K562 (cell line): Measurements from ENCODE around the gene DHRS13. TPM values are rescaled to one million over a fixed set of nuclear protein-coding genes. Genes with fewer than 3 reads are reported as not detected.
A peak's percentile ranks its signal among the peaks of the same experiment; 100 is the strongest.

Experiments
- ATAC-seq: fragments of 200-7000 bp; cut with Tn5 transposase; 3 replicates; pipeline ENCODE4 v1.9.1; 2020; ENCODE audit warnings: moderate library complexity
- BruUV-seq: library from RNA; stranded (reverse); fragments of 400-500 nt; replicated peaks from 2 replicates; lab custom pipeline; 2021; lab: Mats Ljungman, UMichigan
- CTCF ChIA-PET: fragments of 300-600 bp; formaldehyde crosslinking; extraction: SDS; loops from one replicate; lab custom pipeline; 2021; ENCODE audit warnings: low intra/inter-chr PET ratio; lab: Yijun Ruan, JAX
- POLR2A ChIA-PET: fragments of 300-600, 350-650 bp; sonication (Branson Sonifier 250); formaldehyde crosslinking; extraction: SDS; loops from one replicate; lab custom pipeline; 2021; ENCODE audit warnings: antibody characterized with exemption, inconsistent platforms; lab: Yijun Ruan, JAX
- DNase-seq, 4 experiments: peaks; one replicate each; pipeline versions ENCODE4 v3.0.0 to v3.0.0-alpha.2; 2011 to 2018; ENCODE audit warnings: low spot score in 3 of 4, mixed read lengths in 3 of 4; ENCODE audit errors: extremely low read depth in 1 of 4
- FAIRE-seq: peaks from 2 replicates; lab custom pipeline; 2011; peaks lifted over from hg19 to GRCh38; lab: Jason Lieb, UNC
- H2AFZ ChIP-seq: 2 replicates; pipeline ENCODE4 v1.6.0; 2011; ENCODE audit warnings: low read depth, low read length, control low read depth, inconsistent platforms
- H3K27ac ChIP-seq: fragments of 200-600 bp; 3 replicates; pipeline ENCODE4 v1.8.0; 2011; ENCODE audit warnings: low read depth, mild to moderate bottlenecking, control low read depth, inconsistent platforms, low read length, moderate library complexity, mixed read lengths; ENCODE audit errors: extremely low read depth
- H3K27me3 ChIP-seq, 2 experiments: fragments of 300-600 bp in 1 of 2; 2 replicates in 1 of 2; 3 replicates in 1 of 2; pipeline versions ENCODE4 v1.6.0 to v1.8.0; 2011; ENCODE audit warnings: inconsistent platforms in 2 of 2, low read length in 2 of 2, mild to moderate bottlenecking in 1 of 2, mixed read lengths in 1 of 2, moderate library complexity in 1 of 2; ENCODE audit not compliant: control insufficient read depth in 2 of 2, insufficient read depth in 2 of 2
- H3K36me3 ChIP-seq: fragments of 300-600 bp; 3 replicates; pipeline ENCODE4 v1.8.0; 2011; ENCODE audit warnings: mild to moderate bottlenecking, low read length, inconsistent platforms; ENCODE audit not compliant: control insufficient read depth, insufficient read depth
- H3K4me1 ChIP-seq, 2 experiments: fragments of 200-600 bp in 1 of 2; replicated peaks in 1 of 2; 2 replicates in 1 of 2; 3 replicates in 1 of 2; pipeline versions ENCODE4 v1.5.1 to v1.8.0; 2011; ENCODE audit warnings: inconsistent platforms in 2 of 2, low read length in 2 of 2, mild to moderate bottlenecking in 1 of 2, mixed read lengths in 1 of 2, moderate library complexity in 1 of 2; ENCODE audit not compliant: control insufficient read depth in 2 of 2, insufficient read depth in 2 of 2
- H3K4me2 ChIP-seq: 2 replicates; pipeline ENCODE4 v1.6.1; 2011; ENCODE audit warnings: low read length, control low read depth, inconsistent platforms, mixed read lengths; ENCODE audit not compliant: insufficient read depth
- H3K4me3 ChIP-seq: fragments of 200-600 bp; sonication (generic), shearing (Covaris generic); 2 replicates; pipeline ENCODE4 v1.5.1; 2016; ENCODE audit warnings: control low read depth, inconsistent platforms
- H3K79me2 ChIP-seq: fragments of 200-600 bp; 3 replicates; pipeline ENCODE4 v1.8.0; 2011; ENCODE audit warnings: low read length, inconsistent platforms; ENCODE audit not compliant: control insufficient read depth, insufficient read depth
- H3K9ac ChIP-seq, 2 experiments: 2 replicates each; pipeline versions ENCODE4 v1.6.0 to v1.6.1; 2011; ENCODE audit warnings: low read depth in 2 of 2, low read length in 2 of 2, control low read depth in 1 of 2, inconsistent platforms in 1 of 2, mild to moderate bottlenecking in 1 of 2, mixed read lengths in 1 of 2; ENCODE audit not compliant: insufficient read depth in 1 of 2
- H3K9me1 ChIP-seq: one replicate; pipeline ENCODE4 v1.6.0; 2011; ENCODE audit warnings: inconsistent platforms, mild to moderate bottlenecking, low read length, moderate library complexity; ENCODE audit not compliant: control insufficient read depth, insufficient read depth
- H3K9me3 ChIP-seq: replicated peaks from 2 replicates; pipeline ENCODE4 v1.5.1; 2011; ENCODE audit warnings: low read depth, low read length, inconsistent platforms; ENCODE audit not compliant: control insufficient read depth, insufficient read depth
- H4K20me1 ChIP-seq: replicated peaks from 2 replicates; pipeline ENCODE4 v1.6.1; 2011; ENCODE audit warnings: low read length, inconsistent platforms, mixed read lengths; ENCODE audit not compliant: control insufficient read depth, insufficient read depth
- CEBPB ChIP-seq: fragments of 450-650 bp; IDR thresholded peaks from 2 replicates; pipeline ENCODE4 v1.6.1; 2016; ENCODE audit warnings: missing genetic modification characterization, missing compliant biosample characterization
- IRF2 ChIP-seq: sonication (generic); formaldehyde crosslinking; IDR thresholded peaks from 2 replicates; pipeline ENCODE4 v1.8.1; 2022; ENCODE audit warnings: mild to moderate bottlenecking, missing genetic modification reagents
- MAFF ChIP-seq: IDR thresholded peaks from 2 replicates; pipeline ENCODE4 v1.6.1; 2012; ENCODE audit warnings: low read length, improper control_type of control experiment
- MAFK ChIP-seq: IDR thresholded peaks from 2 replicates; pipeline ENCODE4 v1.6.1; 2011; ENCODE audit warnings: low read length, improper control_type of control experiment
- MED1 ChIP-seq: sonication (generic); formaldehyde crosslinking; IDR thresholded peaks from 2 replicates; pipeline ENCODE4 v1.8.1; 2023; ENCODE audit warnings: missing genetic modification reagents, borderline replicate concordance
- MEF2D ChIP-seq: conservative IDR thresholded peaks from 2 replicates; pipeline ENCODE4 v1.6.1; 2016; ENCODE audit warnings: low read depth, missing genetic modification characterization, missing compliant biosample characterization
- SMARCB1 ChIP-seq: IDR thresholded peaks from 2 replicates; pipeline ENCODE4 v1.6.1; 2011; ENCODE audit warnings: improper control_type of control experiment, low read depth; ENCODE audit not compliant: insufficient read length
- ZNF316 ChIP-seq: fragments of 450-650 bp; IDR thresholded peaks from 2 replicates; pipeline ENCODE4 v1.6.1; 2016
- WGBS: fragments of 100-300 bp; shearing (Covaris generic); methylation state at CpG from one replicate; pipeline ENCODE4 v1.1.6; 2016; ENCODE audit warnings: low coverage, mixed read lengths; ENCODE audit not compliant: insufficient coverage; ENCODE audit errors: missing lambda C conversion rate; 5-methylcytosine and 5-hydroxymethylcytosine counted together
- in situ Hi-C: fragments of 300-500 bp; cut with MboI; formaldehyde crosslinking; loops from 4 replicates; pipeline ENCODE4 v1.15.0; 2018; ENCODE audit warnings: inconsistent platforms, mixed read lengths
- intact Hi-C: fragments of 100-400 bp; cut with micrococcal nuclease; formaldehyde crosslinking; loops from 2 replicates; pipeline ENCODE4 v1.14.2; 2022
- polyA plus RNA-seq, 8 experiments: library from polyadenylated mRNA; depleted of rRNA in 4 of 8; stranded (reverse) in 5 of 8; unstranded in 3 of 8; fragments of >200 nt; fragmentation: Nextera tagmentation in 2 of 8; fragmentation: Illumina TruSeq in 1 of 8; extraction: Ambion mirVana in 2 of 8; extraction: Trizol in 1 of 8; gene quantifications; 2 replicates each; pipeline versions ENCODE4 v1.2.1 to v1.2.3, GENCODE V29; 2011 to 2014; ENCODE audit warnings: inconsistent platforms in 1 of 8, missing spikeins in 1 of 8
- total RNA-seq, 7 experiments: library from RNA; depleted of rRNA in 6 of 7; stranded (reverse); fragments of >200 nt in 6 of 7; fragmentation: Illumina TruSeq in 2 of 7; extraction: Trizol in 2 of 7; gene quantifications; 2 replicates each; pipeline versions ENCODE4 v1.2.1 to v1.2.3, GENCODE V29; 2011 to 2021; ENCODE audit warnings: low replicate concordance in 1 of 7

Gene DHRS13
- total and polyA plus RNA-seq, 9 of the 15 experiments (the other 6 are each of a cell fraction or from before 2014, with no cell fraction given) = 0.32 to 52.3 (median 34.3) TPM; not detected in 1

DNA sequence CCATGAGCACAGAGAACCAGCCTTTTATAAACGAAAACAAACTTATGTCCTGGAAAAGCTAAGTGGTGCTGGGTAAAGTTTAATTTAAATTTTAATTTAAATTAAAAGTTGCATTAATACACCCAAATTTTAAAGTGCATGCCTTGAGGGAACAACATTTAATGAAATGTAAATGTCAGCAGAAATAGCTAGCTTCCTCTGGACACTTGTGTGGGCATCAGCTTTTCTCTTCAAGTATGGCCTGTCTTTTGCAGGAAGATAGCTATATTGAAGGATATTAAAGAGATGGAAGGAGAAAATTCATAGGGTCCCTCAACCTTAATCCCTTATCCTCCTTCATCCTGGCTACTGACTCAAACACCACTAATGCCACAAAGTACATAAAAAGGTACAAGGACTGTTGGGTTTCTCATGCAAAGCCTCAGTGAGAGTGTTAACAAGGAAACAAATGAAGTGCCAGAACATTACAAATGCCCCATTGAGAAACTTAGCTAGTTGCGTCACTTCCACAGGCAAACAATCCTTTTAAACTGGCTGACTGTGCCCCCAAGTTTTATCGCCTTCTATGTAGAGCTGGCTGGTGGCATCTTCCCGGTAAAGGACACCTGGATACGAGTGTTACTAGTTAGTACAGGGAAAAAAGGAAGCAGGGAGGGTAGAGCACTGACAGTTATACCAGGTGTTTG, 34.3 kb upstream of the DHRS13 start:
- no peak for ATAC-seq
- H2AFZ ChIP-seq = no peak overlapping the region
- no peak overlapping the region for H3K4me2 ChIP-seq
- no peaks in the 10 kb centered on the region for H3K27me3 ChIP-seq
- intact Hi-C loops (no loop called here), in situ Hi-C loops (loop anchor here (5.0 kb wide), 1 partner anchor 360 kb away; the partner anchor contains the start of gene ALDOC)
- H3K9ac ChIP-seq = no peak overlapping the region
- peaks cover 3% of the 10 kb centered on the region for H3K9me1 ChIP-seq
- BruUV-seq = no TSS peak
- H3K4me1 ChIP-seq = peaks cover 0 to 16% of the 10 kb centered on the region in 2 experiments; a peak in 3 of 5 replicates
- TF ChIP-seq MEF2D (tag) = no peak
- peak; percentile 23; the same call in 1 of the 2 replicates for TF ChIP-seq MAFK
- TF ChIP-seq ZNF316 = peak; percentile 47
- peak; percentile 66 for TF ChIP-seq CEBPB
- TF ChIP-seq SMARCB1 = no peak
- TF ChIP-seq MED1 = no peak
- peak; percentile 50; the same call in 1 of the 2 replicates for TF ChIP-seq MAFF
- no peak for TF ChIP-seq IRF2
- peaks cover 6% of the 10 kb centered on the region; the same call in 1 of the 2 replicates for H4K20me1 ChIP-seq
- H3K36me3 ChIP-seq = peaks cover 59% of the 10 kb centered on the region
- H3K9me3 ChIP-seq = no peaks in the 10 kb centered on the region
- ChIA-PET POLR2A (interaction anchor here (0.8 to 3.7 kb wide), 12 partner anchors 8 to 360 kb away, joined by 3 to 25 read pairs (median 4); partner anchors contain the start of genes ALDOC, BLTP2 and RPL23A), CTCF (no interaction called here)
- FAIRE-seq = no peak
- no peak overlapping the region for H3K27ac ChIP-seq
- DNase-seq = no peak
- no peak overlapping the region for H3K4me3 ChIP-seq
- 67% methylated on average over 5 of the region's 5 CpGs for WGBS
- peaks cover 84% of the 10 kb centered on the region for H3K79me2 ChIP-seq
